GM12878 (cell line): Measurements from ENCODE around the gene ANGPTL4. TPM values are rescaled to one million over a fixed set of nuclear protein-coding genes. Genes with fewer than 3 reads are reported as not detected.

Experiments used
- BRCA1 ChIP-seq: IDR thresholded peaks from 2 replicates; pipeline ENCODE4 v1.6.1; 2011; ENCODE audit warnings: low read depth, low read length, improper control_type of control experiment
- CHD1 ChIP-seq: IDR thresholded peaks from 2 replicates; pipeline ENCODE4 v1.6.1; 2012; ENCODE audit warnings: low read depth, low read length, improper control_type of control experiment
- RB1 ChIP-seq: fragments of 450-650 bp; formaldehyde crosslinking; IDR thresholded peaks from 2 replicates; pipeline ENCODE4 v1.6.1; 2017; ENCODE audit warnings: mild to moderate bottlenecking, borderline replicate concordance
- SRF ChIP-seq, 2 experiments: IDR thresholded peaks; 2 replicates each; pipeline ENCODE4 v1.6.1; 2011; ENCODE audit warnings: low read depth in 2 of 2, low read length in 2 of 2, mild to moderate bottlenecking in 1 of 2, moderate library complexity in 1 of 2
- ZBED1 ChIP-seq: IDR thresholded peaks from 2 replicates; pipeline ENCODE4 v1.6.1; 2016; ENCODE audit warnings: borderline replicate concordance
- polyA plus RNA-seq, 11 experiments: library from polyadenylated mRNA; depleted of rRNA in 4 of 11; unstranded in 6 of 11; stranded (reverse) in 5 of 11; fragments of >200 nt; fragmentation: Nextera tagmentation in 4 of 11; fragmentation: Illumina TruSeq in 1 of 11; extraction: Ambion mirVana in 4 of 11; extraction: Trizol in 1 of 11; gene quantifications; 1 replicate in 1 of 11; 2 replicates in 10 of 11; pipeline versions ENCODE4 v1.2.1 to v1.2.3, GENCODE V29; 2011 to 2016; ENCODE audit warnings: inconsistent platforms in 2 of 11, missing spikeins in 2 of 11, low read depth in 1 of 11
- total RNA-seq, 4 experiments: library from RNA; depleted of rRNA in 3 of 4; stranded (reverse); fragments of >200 nt in 3 of 4; fragmentation: Illumina TruSeq in 1 of 4; extraction: Trizol in 1 of 4; gene quantifications; 2 replicates each; pipeline versions ENCODE4 v1.2.1 to v1.2.3, GENCODE V29; 2013 to 2021
- TF ChIP-seq, protein P1 (sequence below): fragments of 450-650 bp; IDR thresholded peaks from 2 replicates; pipeline ENCODE4 v1.6.1; 2017; ENCODE audit warnings: borderline replicate concordance
- TF ChIP-seq, protein P2 (sequence below): IDR thresholded peaks from 2 replicates; pipeline ENCODE4 v1.6.1; 2012; ENCODE audit warnings: mild to moderate bottlenecking, low read depth, low read length

ANGPTL4 gene
- total and polyA plus RNA-seq, 10 of the 15 experiments (the other 5 are each of a cell fraction or from before 2014, with no cell fraction given): 0.45 TPM; not detected in 9

DNA sequence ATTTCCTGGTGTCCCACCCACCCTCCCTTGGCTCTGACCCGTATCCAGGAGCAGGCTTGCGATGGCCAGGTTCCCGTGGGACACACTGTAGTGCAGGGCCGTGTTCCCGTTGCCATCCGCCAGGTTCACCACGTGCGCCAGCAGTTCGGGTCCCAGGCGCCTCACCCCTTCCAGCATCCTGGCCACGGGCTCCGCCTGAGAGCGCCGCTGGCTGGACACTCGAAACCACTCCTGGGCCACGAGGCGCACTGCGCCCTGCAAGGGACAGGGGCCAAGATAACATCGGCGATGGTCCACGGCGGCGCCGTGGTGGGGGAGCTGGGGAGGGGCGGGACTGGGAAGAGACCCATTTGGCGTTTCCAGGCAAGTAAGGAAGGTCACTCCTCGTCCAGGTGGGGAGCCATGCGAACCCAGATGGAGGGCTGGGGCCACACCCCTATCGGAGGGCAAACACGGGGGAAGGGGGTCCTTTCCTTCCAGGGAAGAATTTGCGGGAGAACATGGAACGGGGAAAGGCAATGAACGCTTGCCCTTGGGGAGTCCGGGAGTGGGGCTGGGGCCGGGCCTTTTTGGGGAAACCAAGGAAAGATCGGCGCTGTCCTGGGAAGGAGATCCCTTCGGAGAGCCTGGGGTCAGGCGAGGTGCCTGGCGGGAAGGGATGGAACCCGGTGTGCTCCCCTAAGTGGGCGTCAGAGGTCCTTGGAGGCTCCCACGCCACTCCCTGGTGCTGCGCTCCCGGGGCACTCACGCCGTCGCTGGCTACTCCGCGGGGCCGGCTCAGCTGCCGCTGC is 30.8 kb upstream of the ANGPTL4 start (continued):
- TF ChIP-seq, protein P1, sequence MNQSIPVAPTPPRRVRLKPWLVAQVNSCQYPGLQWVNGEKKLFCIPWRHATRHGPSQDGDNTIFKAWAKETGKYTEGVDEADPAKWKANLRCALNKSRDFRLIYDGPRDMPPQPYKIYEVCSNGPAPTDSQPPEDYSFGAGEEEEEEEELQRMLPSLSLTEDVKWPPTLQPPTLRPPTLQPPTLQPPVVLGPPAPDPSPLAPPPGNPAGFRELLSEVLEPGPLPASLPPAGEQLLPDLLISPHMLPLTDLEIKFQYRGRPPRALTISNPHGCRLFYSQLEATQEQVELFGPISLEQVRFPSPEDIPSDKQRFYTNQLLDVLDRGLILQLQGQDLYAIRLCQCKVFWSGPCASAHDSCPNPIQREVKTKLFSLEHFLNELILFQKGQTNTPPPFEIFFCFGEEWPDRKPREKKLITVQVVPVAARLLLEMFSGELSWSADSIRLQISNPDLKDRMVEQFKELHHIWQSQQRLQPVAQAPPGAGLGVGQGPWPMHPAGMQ: no peak
- no peak for TF ChIP-seq SRF (IDR thresholded peaks at IDR 0.05; ENCODE audit: low read depth in 2 of 2, low read length in 2 of 2)
- TF ChIP-seq RB1: no peak
- no peak for TF ChIP-seq BRCA1
- TF ChIP-seq, protein P2, sequence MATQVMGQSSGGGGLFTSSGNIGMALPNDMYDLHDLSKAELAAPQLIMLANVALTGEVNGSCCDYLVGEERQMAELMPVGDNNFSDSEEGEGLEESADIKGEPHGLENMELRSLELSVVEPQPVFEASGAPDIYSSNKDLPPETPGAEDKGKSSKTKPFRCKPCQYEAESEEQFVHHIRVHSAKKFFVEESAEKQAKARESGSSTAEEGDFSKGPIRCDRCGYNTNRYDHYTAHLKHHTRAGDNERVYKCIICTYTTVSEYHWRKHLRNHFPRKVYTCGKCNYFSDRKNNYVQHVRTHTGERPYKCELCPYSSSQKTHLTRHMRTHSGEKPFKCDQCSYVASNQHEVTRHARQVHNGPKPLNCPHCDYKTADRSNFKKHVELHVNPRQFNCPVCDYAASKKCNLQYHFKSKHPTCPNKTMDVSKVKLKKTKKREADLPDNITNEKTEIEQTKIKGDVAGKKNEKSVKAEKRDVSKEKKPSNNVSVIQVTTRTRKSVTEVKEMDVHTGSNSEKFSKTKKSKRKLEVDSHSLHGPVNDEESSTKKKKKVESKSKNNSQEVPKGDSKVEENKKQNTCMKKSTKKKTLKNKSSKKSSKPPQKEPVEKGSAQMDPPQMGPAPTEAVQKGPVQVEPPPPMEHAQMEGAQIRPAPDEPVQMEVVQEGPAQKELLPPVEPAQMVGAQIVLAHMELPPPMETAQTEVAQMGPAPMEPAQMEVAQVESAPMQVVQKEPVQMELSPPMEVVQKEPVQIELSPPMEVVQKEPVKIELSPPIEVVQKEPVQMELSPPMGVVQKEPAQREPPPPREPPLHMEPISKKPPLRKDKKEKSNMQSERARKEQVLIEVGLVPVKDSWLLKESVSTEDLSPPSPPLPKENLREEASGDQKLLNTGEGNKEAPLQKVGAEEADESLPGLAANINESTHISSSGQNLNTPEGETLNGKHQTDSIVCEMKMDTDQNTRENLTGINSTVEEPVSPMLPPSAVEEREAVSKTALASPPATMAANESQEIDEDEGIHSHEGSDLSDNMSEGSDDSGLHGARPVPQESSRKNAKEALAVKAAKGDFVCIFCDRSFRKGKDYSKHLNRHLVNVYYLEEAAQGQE: no peak
- TF ChIP-seq CHD1: no peak
- TF ChIP-seq ZBED1: no peak
